Measurements from ENCODE around the gene CIAPIN1. TPM values are rescaled to one million over a fixed set of nuclear protein-coding genes. Genes with fewer than 3 reads are reported as not detected.
"Not testable (repeated sequence)": the region's sequence is repeated elsewhere in the genome, so short reads cannot be mapped to it uniquely, and the experiment has no call there.

The CIAPIN1 gene
- total RNA-seq, 4 donors from 2014 or later: 19.1 to 32.4 (median 25.8) TPM

- Histone ChIP-seq H3K9me3 (no peaks in the 10 kb centered on the region), H3K4me1 (peaks cover 0 to 35% (median 5%) of the 10 kb centered on the region in 3 donors), H3K36me3 (peaks cover 3 to 65% of the 10 kb centered on the region in 2 donors), H3K4me3 (no peak overlapping the region), H3K27ac (no peak overlapping the region), H3K27me3 (no peaks in the 10 kb centered on the region)
- ATAC-seq: no peak
- TF ChIP-seq, protein P1, sequence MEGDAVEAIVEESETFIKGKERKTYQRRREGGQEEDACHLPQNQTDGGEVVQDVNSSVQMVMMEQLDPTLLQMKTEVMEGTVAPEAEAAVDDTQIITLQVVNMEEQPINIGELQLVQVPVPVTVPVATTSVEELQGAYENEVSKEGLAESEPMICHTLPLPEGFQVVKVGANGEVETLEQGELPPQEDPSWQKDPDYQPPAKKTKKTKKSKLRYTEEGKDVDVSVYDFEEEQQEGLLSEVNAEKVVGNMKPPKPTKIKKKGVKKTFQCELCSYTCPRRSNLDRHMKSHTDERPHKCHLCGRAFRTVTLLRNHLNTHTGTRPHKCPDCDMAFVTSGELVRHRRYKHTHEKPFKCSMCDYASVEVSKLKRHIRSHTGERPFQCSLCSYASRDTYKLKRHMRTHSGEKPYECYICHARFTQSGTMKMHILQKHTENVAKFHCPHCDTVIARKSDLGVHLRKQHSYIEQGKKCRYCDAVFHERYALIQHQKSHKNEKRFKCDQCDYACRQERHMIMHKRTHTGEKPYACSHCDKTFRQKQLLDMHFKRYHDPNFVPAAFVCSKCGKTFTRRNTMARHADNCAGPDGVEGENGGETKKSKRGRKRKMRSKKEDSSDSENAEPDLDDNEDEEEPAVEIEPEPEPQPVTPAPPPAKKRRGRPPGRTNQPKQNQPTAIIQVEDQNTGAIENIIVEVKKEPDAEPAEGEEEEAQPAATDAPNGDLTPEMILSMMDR (IDR thresholded peaks at IDR 0.05): no peak
- TF ChIP-seq POLR2A (IDR thresholded peaks at IDR 0.05) (no peak), EP300 (IDR thresholded peaks at IDR 0.05) (no peak), POLR2AphosphoS5 (IDR thresholded peaks at IDR 0.05) (no peak)
- WGBS, 2 donors (ENCODE audit: low coverage in 1 of 2): 93% methylated on average over 1 of the region's 10 CpGs; no CpG with 5 or more reads in 1 of the 2 donors
Measured at GRCh38 chr16:57452021-57452420, 4.8 kb upstream of the CIAPIN1 start.

DNA sequence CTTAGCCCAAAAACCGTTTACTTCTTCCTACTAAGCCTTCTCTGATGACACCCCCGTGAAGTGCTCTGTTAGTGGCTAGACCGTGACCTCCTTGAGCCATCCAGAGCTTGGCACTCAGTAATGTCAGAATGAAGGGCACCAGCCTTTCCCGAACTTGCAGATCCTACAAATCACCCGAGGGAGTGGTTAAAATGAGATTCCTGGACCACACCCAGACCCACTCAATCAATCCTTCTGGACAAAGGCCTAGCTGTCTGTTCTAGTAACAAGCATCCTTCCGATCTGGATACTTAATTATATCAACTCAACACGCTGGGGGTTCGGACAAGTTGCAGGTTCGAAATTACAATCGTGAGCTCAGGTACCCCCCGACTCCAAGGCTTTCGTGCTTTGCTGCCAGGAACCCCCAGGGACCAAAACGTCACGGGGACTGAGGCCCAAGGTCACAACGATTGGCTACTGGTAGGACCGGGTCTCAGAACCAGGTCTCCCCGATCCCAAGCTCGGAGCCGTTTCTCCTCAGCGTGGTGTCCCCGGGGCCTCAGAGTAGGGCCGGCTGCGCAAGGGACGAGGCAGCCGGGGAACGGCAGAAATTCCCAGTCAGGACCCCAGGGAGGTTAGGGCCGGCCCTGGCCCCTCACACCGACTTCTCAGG is 527 bp downstream of the CIAPIN1 start:
- TF ChIP-seq, protein P1 (IDR thresholded peaks at IDR 0.05): no peak
- TF ChIP-seq POLR2AphosphoS5 (IDR thresholded peaks at IDR 0.05) (no peak), POLR2A (IDR thresholded peaks at IDR 0.05) (no peak)

GRCh38 chr16:57445510-57445909 is 1.7 kb downstream of the CIAPIN1 start:
- Histone ChIP-seq H3K4me1 (peaks cover 0 to 49% (median 12%) of the 10 kb centered on the region in 3 donors), H3K9me3 (no peaks in the 10 kb centered on the region), H3K4me3 (no peak overlapping the region), H3K27ac (no peak overlapping the region), H3K27me3 (no peaks in the 10 kb centered on the region), H3K36me3 (peaks cover 0 to 3% of the 10 kb centered on the region in 2 donors)
- 93 to 100% methylated on average over 2 of the region's 2 CpGs for WGBS, 2 donors (ENCODE audit: low coverage in 1 of 2)
- TF ChIP-seq, protein P1 (IDR thresholded peaks at IDR 0.05): no peak
- no peak for TF ChIP-seq EP300 (IDR thresholded peaks at IDR 0.05)
- TF ChIP-seq POLR2AphosphoS5 (IDR thresholded peaks at IDR 0.05): no peak
- TF ChIP-seq POLR2A (IDR thresholded peaks at IDR 0.05): no peak
- no peak for ATAC-seq

More for the DNA sequence above, 527 bp downstream of the CIAPIN1 start:
- WGBS, 2 donors (ENCODE audit: low coverage in 1 of 2): 5 to 12% methylated on average over 3 to 4 of the region's 28 CpGs
- Histone ChIP-seq H3K27me3 (no peaks in the 10 kb centered on the region), H3K4me3 (peak overlapping the region; percentile 81 to 88), H3K27ac (peak overlapping the region; percentile 85 to 95 (median 94)), H3K36me3 (peaks cover 0 to 11% of the 10 kb centered on the region in 2 donors), H3K4me1 (peaks cover 0 to 55% (median 12%) of the 10 kb centered on the region in 3 donors), H3K9me3 (no peaks in the 10 kb centered on the region)
- ATAC-seq: peak; percentile 15

GRCh38 chr16:57444711-57445110 is 2.5 kb downstream of the CIAPIN1 start:
- Histone ChIP-seq H3K4me3 (no peak overlapping the region), H3K27ac (no peak overlapping the region), H3K27me3 (no peaks in the 10 kb centered on the region), H3K36me3 (peaks cover 0 to 11% of the 10 kb centered on the region in 2 donors), H3K4me1 (peaks cover 0 to 41% (median 12%) of the 10 kb centered on the region in 3 donors), H3K9me3 (no peaks in the 10 kb centered on the region)
- 66 to 68% methylated on average over 2 to 3 of the region's 3 CpGs for WGBS, 2 donors (ENCODE audit: low coverage in 1 of 2)
- ATAC-seq: no peak
- TF ChIP-seq POLR2A (IDR thresholded peaks at IDR 0.05) (no peak), EP300 (IDR thresholded peaks at IDR 0.05) (no peak), POLR2AphosphoS5 (IDR thresholded peaks at IDR 0.05) (no peak)
- TF ChIP-seq, protein P1 (IDR thresholded peaks at IDR 0.05): no peak

DNA sequence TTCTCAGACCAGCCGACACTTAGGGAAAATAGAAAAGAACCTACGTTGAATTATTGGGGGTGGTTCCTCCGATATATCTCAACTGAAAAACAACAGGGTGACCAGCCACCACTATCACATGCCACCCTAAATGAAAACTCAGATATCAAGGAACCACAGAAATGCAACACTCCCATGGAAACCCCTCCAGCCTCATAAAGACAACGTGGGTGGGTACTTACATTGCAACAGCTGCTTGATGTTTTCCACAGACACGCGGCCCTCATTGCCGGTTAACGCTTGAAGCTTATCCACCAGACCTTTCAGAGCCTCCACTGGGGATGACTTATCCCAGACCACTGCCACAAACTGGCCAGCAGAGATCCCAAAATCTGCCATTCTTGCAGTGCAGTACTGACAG is 6.6 kb downstream of the CIAPIN1 start:
- H3K27ac ChIP-seq, H3K4me3 ChIP-seq, H3K4me1 ChIP-seq, H3K27me3 ChIP-seq, ATAC-seq, H3K9me3 ChIP-seq: not testable (repeated sequence)
- H3K36me3 ChIP-seq: peaks cover 0 to 52% of the 10 kb centered on the region in 2 donors
- 96 to 98% methylated on average over 8 of the region's 8 CpGs for WGBS, 2 donors (ENCODE audit: low coverage in 1 of 2)

DNA sequence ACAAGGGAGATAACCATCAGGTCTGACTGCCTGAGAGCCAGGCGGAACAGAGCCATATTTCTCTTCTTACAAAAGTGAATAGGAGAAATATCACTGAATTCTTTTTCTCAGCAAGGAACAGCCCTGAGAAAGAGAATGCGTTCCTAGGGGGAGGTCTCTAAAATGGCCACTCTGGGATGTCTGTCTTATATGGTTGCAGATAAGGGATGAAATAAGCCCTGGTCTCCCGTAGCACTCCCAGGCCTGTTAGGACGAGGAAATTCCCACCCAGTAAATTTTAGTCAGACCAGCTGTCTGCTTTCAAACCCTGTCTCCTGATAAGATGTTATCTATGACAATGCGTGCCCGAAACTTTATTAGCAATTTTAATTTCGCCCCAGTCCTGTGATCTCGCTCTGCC is 7.2 kb downstream of the CIAPIN1 start:
- not testable (repeated sequence) for ATAC-seq
- H3K36me3 ChIP-seq: peaks cover 0 to 58% of the 10 kb centered on the region in 2 donors
- WGBS, 2 donors (ENCODE audit: low coverage in 1 of 2): 95 to 100% methylated on average over 7 to 8 of the region's 8 CpGs

More for the DNA sequence above, 7.2 kb downstream of the CIAPIN1 start:
- not testable (repeated sequence) for H3K27ac ChIP-seq, H3K4me3 ChIP-seq, H3K9me3 ChIP-seq, H3K27me3 ChIP-seq, H3K4me1 ChIP-seq
